Measurements from ENCODE around the gene BTN1A1.
A peak's percentile ranks its signal among the peaks of the same experiment; 100 is the strongest.
"Not testable (repeated sequence)": the region's sequence is repeated elsewhere in the genome, so short reads cannot be mapped to it uniquely, and the experiment has no call there.

BTN1A1 gene

DNA sequence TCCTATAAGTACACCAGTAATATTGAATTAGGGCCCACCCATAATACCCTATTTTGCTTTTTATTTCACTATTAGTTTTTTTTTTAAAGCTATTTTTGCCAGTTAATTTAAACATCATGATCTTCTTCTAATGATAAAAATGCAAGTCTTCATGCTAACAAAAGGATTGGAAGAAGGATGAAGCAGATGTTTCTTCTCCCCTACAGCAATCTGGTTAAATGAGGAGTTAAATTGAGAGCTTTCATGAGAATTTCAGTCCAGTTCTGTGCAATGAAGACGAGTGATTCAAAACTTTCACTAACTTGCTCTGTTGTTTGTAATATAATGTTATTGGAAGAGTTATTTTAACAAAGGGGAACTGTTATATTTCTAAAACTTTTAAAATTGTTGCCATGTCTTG, 41.5 kb downstream of the BTN1A1 start:
- in situ Hi-C loops (cut with MboI; ENCODE audit: low sequenced_read_pairs, unreplicated experiment) = no loop called here
- DNase-seq (ENCODE audit: low spot score) = no peak
- no peak for TF ChIP-seq CTCF (IDR thresholded peaks at IDR 0.05; ENCODE audit: borderline replicate concordance, control extremely low read depth, extremely low read depth, insufficient read depth, missing control alignments)

DNA sequence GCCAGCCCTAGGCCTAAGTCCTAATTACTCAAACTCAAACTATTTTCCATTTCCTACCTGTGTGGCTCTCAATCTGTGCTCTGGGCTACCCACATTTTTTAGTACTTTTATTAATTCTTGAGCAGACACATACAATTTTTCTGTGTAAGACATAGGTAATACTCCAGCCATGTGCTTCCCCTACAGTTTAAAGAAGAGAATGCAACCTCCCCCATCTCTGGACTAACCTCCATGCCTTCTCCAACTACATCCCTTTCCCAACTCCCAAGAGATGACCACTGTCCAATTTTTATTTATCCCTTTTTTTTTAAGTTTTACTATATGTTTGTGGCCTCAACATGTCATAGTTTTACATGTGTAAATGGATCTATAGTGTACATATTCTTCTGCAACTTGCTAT, 43.9 kb downstream of the BTN1A1 start:
- DNase-seq (ENCODE audit: low spot score) = peak; percentile 18
- TF ChIP-seq CTCF (IDR thresholded peaks at IDR 0.05; ENCODE audit: borderline replicate concordance, control extremely low read depth, extremely low read depth, insufficient read depth, missing control alignments) = peak; percentile 17
- in situ Hi-C loops (cut with MboI; ENCODE audit: low sequenced_read_pairs, unreplicated experiment) = no loop called here

GRCh38 chr6:26544473-26544872, 44.4 kb downstream of the BTN1A1 start:
- in situ Hi-C loops (cut with MboI; ENCODE audit: low sequenced_read_pairs, unreplicated experiment) = no loop called here
- no peak for TF ChIP-seq CTCF (IDR thresholded peaks at IDR 0.05; ENCODE audit: borderline replicate concordance, control extremely low read depth, extremely low read depth, insufficient read depth, missing control alignments)
- DNase-seq (ENCODE audit: low spot score) = no peak

GRCh38 chr6:26545627-26546026, 45.5 kb downstream of the BTN1A1 start:
- no peak for TF ChIP-seq CTCF (IDR thresholded peaks at IDR 0.05; ENCODE audit: borderline replicate concordance, control extremely low read depth, extremely low read depth, insufficient read depth, missing control alignments)
- in situ Hi-C loops (cut with MboI; ENCODE audit: low sequenced_read_pairs, unreplicated experiment) = no loop called here
- DNase-seq (ENCODE audit: low spot score) = no peak

- in situ Hi-C loops (cut with MboI; ENCODE audit: low sequenced_read_pairs, unreplicated experiment); DNase-seq (ENCODE audit: low spot score): not testable (repeated sequence)
These were observed 47.3 kb downstream of the BTN1A1 start for GRCh38 chr6:26547363-26547762.

GRCh38 chr6:26550250-26550993, 50.3 kb downstream of the BTN1A1 start:
- in situ Hi-C loops (cut with MboI; ENCODE audit: low sequenced_read_pairs, unreplicated experiment) = loop anchor here (10.0 kb wide), 1 partner anchor 216 kb away; no protein-coding TSS in a partner anchor
- TF ChIP-seq CTCF (IDR thresholded peaks at IDR 0.05; ENCODE audit: borderline replicate concordance, control extremely low read depth, extremely low read depth, insufficient read depth, missing control alignments) = peak; percentile 5
- peak; percentile 68 for DNase-seq (ENCODE audit: low spot score)

DNA sequence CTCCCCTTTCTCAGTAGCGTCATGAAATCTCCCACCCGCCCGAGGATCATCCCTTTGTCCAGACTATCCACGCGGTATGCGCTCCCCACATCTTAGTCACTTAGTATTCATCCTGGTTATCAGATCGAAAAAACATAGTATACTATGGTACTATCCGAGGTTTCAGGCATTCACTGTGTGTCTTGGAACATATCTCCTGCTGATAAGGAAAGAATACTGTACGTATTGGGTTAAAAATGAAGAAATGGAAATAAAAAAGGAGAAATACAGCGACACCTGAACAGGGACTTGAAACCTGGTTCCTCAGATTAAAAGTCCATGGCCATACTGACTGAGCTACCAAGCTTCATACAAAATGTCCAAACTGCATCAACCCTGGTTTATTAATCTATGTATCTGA, 52.1 kb downstream of the BTN1A1 start:
- in situ Hi-C loops (cut with MboI; ENCODE audit: low sequenced_read_pairs, unreplicated experiment) = loop anchor here (10.0 kb wide), 1 partner anchor 217 kb away; no protein-coding TSS in a partner anchor
- no peak for TF ChIP-seq CTCF (IDR thresholded peaks at IDR 0.05; ENCODE audit: borderline replicate concordance, control extremely low read depth, extremely low read depth, insufficient read depth, missing control alignments)
- DNase-seq (ENCODE audit: low spot score) = no peak

All from GM13976 (cell line).